ENCODE measurements around the gene TRIM46. TPM values are rescaled to one million over a fixed set of nuclear protein-coding genes. Genes with fewer than 3 reads are reported as not detected.

TRIM46 gene
- total and polyA plus RNA-seq, 2 of the 13 experiments (the other 11 are each of a cell fraction or from before 2014, with no cell fraction given) = 0.04 to 0.09 TPM

- TF ChIP-seq ZNF800 (CRISPR knock-in tag; IDR thresholded peaks at IDR 0.05) = 0 out of 2 replicates have a peak, but pooled peaks have one; percentile 41
- TF ChIP-seq ZNF550 (CRISPR knock-in tag; IDR thresholded peaks at IDR 0.05; ENCODE audit: borderline replicate concordance) = no peak
- TF ChIP-seq CAMTA2 (CRISPR knock-in tag; IDR thresholded peaks at IDR 0.05; ENCODE audit: borderline replicate concordance) = 0 out of 2 replicates have a peak, but pooled peaks have one; percentile 13
- 0 out of 2 replicates have a peak, but pooled peaks have one; percentile 2 for TF ChIP-seq TFAP4 (IDR thresholded peaks at IDR 0.05; ENCODE audit: borderline replicate concordance, low read depth)
- no peak for TF ChIP-seq SKI (IDR thresholded peaks at IDR 0.05; ENCODE audit: partially characterized antibody)
- 0 out of 2 replicates have a peak, but pooled peaks have one; percentile 9 for TF ChIP-seq ZNF614 (CRISPR knock-in tag; IDR thresholded peaks at IDR 0.05; ENCODE audit: borderline replicate concordance)
- TF ChIP-seq ZBTB26 (CRISPR knock-in tag; IDR thresholded peaks at IDR 0.05; ENCODE audit: borderline replicate concordance) = no peak
- TF ChIP-seq ZNF513 (CRISPR knock-in tag; conservative IDR thresholded peaks at IDR 0.05) = no peak
- no peak for TF ChIP-seq ZGPAT (CRISPR knock-in tag; IDR thresholded peaks at IDR 0.05)
- TF ChIP-seq SMAD1 (CRISPR knock-in tag; IDR thresholded peaks at IDR 0.05; ENCODE audit: borderline replicate concordance, low read depth) = no peak
- 0 out of 2 replicates have a peak, but pooled peaks have one; percentile 38 for TF ChIP-seq NRL (CRISPR knock-in tag; IDR thresholded peaks at IDR 0.05; ENCODE audit: borderline replicate concordance)
- 0 out of 2 replicates have a peak, but pooled peaks have one; percentile 16 for TF ChIP-seq ZNF329 (CRISPR knock-in tag; IDR thresholded peaks at IDR 0.05; ENCODE audit: low read depth)
- no peak for TF ChIP-seq ARID4A (CRISPR knock-in tag; IDR thresholded peaks at IDR 0.05; ENCODE audit: borderline replicate concordance)
- no peak for TF ChIP-seq TOPORS (CRISPR knock-in tag; IDR thresholded peaks at IDR 0.05)
- no peak for TF ChIP-seq MLX (CRISPR knock-in tag; IDR thresholded peaks at IDR 0.05)
- peak; percentile 7; the same call in 1 of the 2 replicates for TF ChIP-seq HDAC2 (CRISPR knock-in tag; IDR thresholded peaks at IDR 0.05)
- TF ChIP-seq ZNF333 (CRISPR knock-in tag; IDR thresholded peaks at IDR 0.05; ENCODE audit: borderline replicate concordance) = no peak
Observed at GRCh38 chr1:155140630-155140953, 33.1 kb upstream of the TRIM46 start (continued).
